Measurements from ENCODE around the gene TSLP.

GRCh38 chr5:111079846-111080245 lies 8.3 kb downstream of the TSLP start:
- TF ChIP-seq CTCF (IDR thresholded peaks at IDR 0.05) (no peak), POLR2A (IDR thresholded peaks at IDR 0.05) (no peak)

All from right lobe of liver (tissue), 4 donors.